CD4-positive, alpha-beta T cell treated with Interleukin-2 at 100 ng/mL for 4 hours (primary cell): ENCODE measurements around the gene MC1R.
"Not testable (repeated sequence)": the region's sequence is repeated elsewhere in the genome, so short reads cannot be mapped to it uniquely, and the experiment has no call there.

Experiments used
- DNase-seq: peaks from one replicate; pipeline ENCODE4 v3.0.0-alpha.2; 2020; ENCODE audit warnings: low spot score

The MC1R gene

DNA sequence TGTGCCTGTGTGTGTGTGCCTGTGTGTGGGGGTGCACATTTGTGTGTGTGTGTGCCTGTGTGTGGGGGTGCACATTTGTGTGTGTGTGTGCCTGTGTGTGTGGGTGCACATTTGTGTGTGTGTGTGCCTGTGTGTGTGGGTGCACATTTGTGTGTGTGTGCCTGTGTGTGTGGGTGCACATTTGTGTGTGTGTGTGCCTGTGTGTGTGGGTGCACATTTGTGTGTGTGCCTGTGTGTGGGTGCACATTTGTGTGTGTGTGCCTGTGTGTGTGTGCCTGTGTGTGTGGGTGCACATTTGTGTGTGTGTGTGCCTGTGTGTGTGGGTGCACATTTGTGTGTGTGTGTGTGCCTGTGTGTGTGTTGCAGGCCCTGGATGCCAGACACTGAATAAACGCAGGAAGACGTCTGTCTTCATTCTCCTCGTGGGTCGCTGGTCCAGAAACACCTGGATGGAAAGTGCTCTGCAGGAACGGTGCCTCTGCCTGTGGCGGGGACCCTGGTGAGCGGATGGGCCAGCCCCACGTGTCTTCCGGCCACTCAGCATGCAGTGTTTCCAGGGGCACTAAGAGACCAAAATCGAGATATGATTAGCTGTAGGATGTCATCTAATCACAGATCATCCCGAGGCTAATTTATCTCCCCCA lies 3.9 kb upstream of the MC1R start:
- DNase-seq: not testable (repeated sequence)

- DNase-seq: no peak
These were observed 3.1 kb upstream of the MC1R start for GRCh38 chr16:89915303-89916232.

DNA sequence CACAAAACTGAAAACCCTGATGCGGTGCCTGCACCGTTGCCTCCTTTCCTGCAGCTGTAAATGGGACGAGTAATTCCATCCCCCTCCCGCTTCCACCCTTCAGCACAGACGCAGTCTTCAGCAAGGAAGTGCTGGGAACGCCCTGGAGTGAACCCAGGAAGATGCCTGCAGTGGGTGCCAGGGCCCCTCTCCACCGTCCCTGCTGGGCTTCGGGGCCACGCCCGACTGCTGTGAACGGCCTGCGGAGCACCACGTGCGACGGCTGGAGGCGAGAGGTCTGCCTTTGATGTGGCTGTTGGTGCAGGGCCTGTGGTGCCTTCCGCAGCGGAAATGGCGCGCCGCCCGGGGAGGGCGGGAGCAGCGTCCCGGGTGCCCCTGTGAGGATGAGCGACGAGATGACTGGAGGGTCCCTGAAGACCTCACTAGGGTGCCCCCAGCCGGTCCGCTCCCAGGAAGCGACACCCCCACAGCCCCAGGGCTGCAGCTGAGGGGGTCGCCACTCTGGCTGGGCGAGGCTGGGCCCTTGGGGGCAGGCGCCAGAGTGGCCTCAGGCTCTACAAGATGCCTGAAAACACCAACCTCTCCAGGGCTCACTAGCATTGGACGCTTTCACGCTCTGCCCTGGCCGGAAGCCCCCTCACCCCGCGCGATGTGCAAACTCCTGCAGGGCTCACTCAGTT lies 749 bp upstream of the MC1R start:
- peak; percentile 74 for DNase-seq

GRCh38 chr16:89919535-89920406 lies 1.1 kb downstream of the MC1R start:
- no peak for DNase-seq

GRCh38 chr16:89920723-89921122 lies 2.1 kb downstream of the MC1R start:
- no peak for DNase-seq

DNA sequence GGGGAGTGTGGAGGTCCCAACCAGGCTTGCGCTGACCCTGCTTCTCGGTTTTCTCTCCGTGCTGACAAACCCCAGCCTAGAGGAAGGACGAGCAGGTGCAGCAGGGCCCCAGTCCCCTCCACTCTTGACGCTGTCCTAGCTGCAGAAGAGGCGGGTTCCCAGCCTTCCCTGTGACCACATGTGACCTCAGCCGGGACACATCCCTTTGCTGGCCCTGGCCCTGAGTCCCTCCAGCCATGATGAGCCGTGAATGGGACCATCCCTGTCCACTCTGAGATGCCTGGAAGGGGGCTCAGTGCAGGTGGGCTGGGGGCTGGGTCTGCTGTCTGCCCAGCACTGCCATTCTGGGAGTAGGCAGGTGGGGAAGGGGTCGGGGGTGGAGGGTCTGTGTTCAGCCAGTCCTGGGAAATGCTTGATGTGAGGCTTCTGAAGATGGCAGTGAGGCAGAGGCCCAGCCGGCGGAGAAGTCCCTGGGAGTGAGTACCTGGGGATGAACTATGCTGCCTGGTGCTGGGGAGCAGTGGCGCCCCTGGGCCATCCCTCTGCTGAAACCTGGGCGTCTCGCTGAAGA lies 2.6 kb downstream of the MC1R start:
- DNase-seq: no peak

DNA sequence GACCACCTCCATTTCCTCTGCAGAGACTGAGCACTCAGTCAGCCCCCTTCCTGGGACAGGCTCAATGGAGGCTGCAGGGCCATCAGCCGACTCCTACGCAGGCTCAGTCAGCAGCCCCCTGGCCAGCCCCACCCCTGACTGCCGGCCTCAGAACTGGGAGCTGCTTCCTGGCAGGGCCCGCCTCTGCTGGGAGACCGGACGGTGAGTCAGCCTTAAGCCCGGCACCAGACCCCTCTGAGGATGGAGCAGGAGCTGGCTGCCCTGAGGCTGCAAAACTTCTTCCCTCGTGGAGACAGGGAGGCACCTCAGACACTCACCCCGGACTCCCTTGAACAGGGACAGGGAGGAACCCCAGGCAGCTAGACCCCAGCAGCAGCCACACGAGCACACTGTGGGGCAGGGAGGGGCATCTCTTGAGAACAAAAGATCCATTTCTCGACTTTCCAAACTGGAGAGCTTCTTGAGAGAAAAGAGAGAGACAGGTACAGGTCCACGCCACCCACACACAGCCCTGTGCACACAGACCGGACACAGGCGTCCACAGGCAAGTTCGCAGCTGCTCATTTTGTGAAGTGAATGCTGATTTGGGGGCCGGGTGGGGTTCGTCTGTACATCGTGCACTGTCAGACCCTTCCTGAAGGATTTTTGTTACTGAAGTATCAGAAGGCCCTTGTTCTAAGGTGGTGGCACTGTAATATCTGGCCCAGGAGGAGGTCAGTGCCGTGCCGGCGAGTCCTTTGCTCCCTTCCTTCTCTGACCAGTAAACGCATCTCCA lies 3.2 kb downstream of the MC1R start:
- no peak for DNase-seq

GRCh38 chr16:89922477-89922883 lies 3.8 kb downstream of the MC1R start:
- peak; percentile 18 for DNase-seq

DNA sequence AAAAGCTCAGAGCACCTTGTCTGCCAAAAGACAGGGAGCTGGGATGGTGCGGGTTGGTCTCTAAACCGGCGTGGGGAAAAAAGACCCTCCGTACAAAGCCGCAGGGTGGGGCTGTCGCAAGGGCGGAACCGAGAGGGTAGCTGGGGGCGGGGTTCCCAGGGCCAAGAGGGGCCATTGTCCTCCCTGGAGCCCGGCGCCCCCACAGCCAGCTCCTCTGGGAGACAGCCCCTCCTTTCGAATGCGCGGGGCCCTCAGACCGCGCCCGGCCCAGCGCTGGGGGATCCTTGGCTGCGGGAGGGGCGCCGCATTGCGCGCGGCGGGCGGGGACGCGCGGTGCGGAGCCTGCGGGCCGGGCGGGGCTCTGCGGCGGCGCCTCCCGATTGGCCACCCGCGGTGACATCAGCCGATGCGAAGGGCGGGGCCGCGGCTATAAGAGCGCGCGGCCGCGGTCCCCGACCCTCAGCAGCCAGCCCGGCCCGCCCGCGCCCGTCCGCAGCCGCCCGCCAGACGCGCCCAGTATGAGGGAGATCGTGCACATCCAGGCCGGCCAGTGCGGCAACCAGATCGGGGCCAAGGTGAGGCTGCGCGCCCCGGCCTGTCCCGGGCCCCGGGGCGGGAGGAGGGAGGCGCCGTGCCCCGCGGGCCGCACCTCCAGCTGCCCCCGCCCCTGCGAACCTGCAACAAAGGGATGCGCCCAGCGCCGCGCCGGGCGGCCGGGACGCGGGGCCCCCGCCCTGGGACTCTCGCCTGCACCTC lies 4.4 kb downstream of the MC1R start, which contains the start of gene TUBB3:
TSS of gene TUBB3 (plus strand) at position 459 of the 756 bp plus-strand sequence. CDS start at position 519, 60 bp downstream.
- peak; percentile 13 for DNase-seq

DNA sequence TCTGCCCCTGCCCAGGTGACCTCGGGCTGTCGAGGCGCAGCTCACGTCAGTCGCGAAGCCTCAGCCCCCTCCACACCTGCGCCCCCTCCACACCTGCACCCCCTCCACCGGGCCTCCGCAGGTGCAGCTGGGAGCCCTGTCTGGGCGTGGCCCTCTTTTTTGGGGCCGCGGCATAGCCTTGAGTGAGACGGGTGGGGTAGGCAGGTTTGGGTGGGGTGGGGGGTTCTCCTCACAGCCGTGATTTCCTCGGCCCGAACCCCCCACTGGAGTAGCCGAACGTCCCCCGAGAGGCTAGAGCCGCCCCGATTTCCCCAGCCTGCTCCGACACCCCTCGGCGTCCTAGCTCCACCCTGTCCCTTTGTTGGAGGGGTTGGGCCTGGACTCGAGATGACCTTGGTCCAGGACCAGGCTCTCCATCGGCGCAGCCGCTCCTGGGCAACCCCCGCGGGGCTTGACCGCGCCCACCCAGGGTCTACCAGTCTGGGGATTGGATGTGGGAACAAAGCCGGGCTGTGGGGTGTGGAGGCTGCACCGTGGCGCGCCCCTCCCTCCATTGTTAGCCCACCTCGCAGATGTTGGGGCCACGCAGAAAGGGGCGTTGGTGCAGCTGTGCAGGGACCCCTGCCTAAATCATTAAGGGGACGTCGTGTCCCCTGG lies 5.1 kb downstream of the MC1R start:
- DNase-seq: no peak

GRCh38 chr16:89924297-89924924 lies 5.7 kb downstream of the MC1R start:
- DNase-seq: peak; percentile 31

- no peak for DNase-seq
These were observed 6.3 kb downstream of the MC1R start for GRCh38 chr16:89924925-89925307.

- DNase-seq: no peak
These were observed 7.0 kb downstream of the MC1R start for GRCh38 chr16:89925596-89926079.

DNA sequence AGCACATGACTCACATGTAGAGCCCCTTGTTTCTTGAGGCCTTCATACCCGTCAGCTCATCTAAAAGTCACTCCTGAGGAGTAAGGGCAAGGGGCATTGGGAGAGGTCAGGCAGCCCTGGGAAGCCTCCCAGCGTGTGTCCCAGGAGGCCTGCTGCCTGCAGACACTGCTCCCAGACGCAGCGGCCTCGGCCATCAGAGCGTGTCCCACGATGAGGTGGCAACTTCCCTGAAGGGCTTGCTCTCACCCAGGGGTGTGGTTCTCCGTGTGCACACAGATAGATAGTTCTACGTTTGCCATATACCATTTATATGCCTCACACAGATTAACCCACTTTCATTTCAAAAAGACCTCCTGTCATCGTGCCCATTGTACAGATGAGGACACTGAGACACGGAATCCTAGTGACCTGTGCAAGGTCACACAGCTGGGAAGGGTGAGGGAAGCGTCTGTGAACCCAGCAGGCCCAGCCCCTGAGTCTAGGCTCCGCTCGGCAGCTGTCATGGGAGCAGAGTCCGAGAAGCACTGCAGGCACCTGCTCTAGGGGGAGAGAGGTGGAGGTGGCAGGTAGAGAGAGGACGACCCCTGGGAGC lies 12.7 kb downstream of the MC1R start:
- DNase-seq: no peak

DNA sequence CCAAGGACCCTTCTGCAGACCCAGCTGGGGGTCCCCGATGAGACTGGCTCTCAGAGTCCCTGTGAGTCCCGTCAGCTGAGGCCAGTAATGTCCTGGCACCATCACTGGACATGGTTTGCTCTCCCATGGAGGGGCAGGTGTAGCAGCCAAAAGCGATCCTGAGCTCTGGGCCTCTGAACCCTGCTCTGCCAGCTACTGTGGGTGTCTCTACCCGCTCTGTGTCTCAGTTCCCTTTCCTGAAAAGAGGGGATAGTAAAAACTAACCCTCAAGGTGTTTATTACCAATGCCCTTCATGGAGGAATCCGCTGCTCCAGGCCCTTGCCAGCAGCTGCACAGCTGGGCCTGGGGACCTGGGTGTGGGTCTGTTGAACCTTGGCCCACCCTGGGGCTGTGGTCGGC lies 13.3 kb downstream of the MC1R start:
- no peak for DNase-seq

- DNase-seq: not testable (repeated sequence)
These were observed 15.4 kb downstream of the MC1R start for GRCh38 chr16:89934019-89934418.

GRCh38 chr16:89934611-89935553 lies 16.2 kb downstream of the MC1R start:
- no peak for DNase-seq
